Fibroblast of lung (primary cell): ENCODE data around the gene TDRD1.

Experiments
- CTCF ChIP-seq, 2 donors: IDR thresholded peaks in 1 of 2; conservative IDR thresholded peaks in 1 of 2; 1 replicate in 1 of 2; 2 replicates in 1 of 2; pipeline ENCODE4 v1.5.1; 2011 to 2012; ENCODE audit warnings: low read length in 2 of 2, control low read depth in 1 of 2, inconsistent platforms in 1 of 2, low read depth in 1 of 2, mild to moderate bottlenecking in 1 of 2
- EZH2 ChIP-seq: IDR thresholded peaks from 2 replicates; pipeline ENCODE4 v1.5.1; 2012; ENCODE audit warnings: low read length, control low read depth, mild to moderate bottlenecking; ENCODE audit errors: missing control alignments

GRCh38 chr10:114276066-114276465 lies 96.9 kb downstream of the TDRD1 start:
- TF ChIP-seq CTCF (conservative IDR thresholded peaks at IDR 0.05 in 1 of 2, IDR thresholded peaks at IDR 0.05 in 1 of 2; ENCODE audit: low read depth in 1 of 2, low read length in 2 of 2) (no peak), EZH2 (no peak)
